K562 (cell line): ENCODE measurements around the gene TCF12.

Experiments used
- POLR2A ChIP-seq: fragments of 450-650 bp; conservative IDR thresholded peaks from 2 replicates; pipeline ENCODE4 v1.6.1; 2016
- TF ChIP-seq, protein P1 (sequence below), 3 experiments: IDR thresholded peaks in 2 of 3; conservative IDR thresholded peaks in 1 of 3; 2 replicates each; pipeline ENCODE4 v1.5.1; 2011 to 2012; ENCODE audit warnings: low read length in 3 of 3, mild to moderate bottlenecking in 3 of 3, control low read depth in 2 of 3, improper control_type of control experiment in 1 of 3, inconsistent platforms in 1 of 3, low read depth in 1 of 3, mixed read lengths in 1 of 3, moderate library complexity in 1 of 3; ENCODE audit not compliant: insufficient read depth in 2 of 3
- TF ChIP-seq, protein P2 (sequence below): fragments of 450-650 bp; IDR thresholded peaks from 2 replicates; pipeline ENCODE4 v1.6.1; 2016; ENCODE audit warnings: mild to moderate bottlenecking, moderate library complexity

- TF ChIP-seq, protein P1, sequence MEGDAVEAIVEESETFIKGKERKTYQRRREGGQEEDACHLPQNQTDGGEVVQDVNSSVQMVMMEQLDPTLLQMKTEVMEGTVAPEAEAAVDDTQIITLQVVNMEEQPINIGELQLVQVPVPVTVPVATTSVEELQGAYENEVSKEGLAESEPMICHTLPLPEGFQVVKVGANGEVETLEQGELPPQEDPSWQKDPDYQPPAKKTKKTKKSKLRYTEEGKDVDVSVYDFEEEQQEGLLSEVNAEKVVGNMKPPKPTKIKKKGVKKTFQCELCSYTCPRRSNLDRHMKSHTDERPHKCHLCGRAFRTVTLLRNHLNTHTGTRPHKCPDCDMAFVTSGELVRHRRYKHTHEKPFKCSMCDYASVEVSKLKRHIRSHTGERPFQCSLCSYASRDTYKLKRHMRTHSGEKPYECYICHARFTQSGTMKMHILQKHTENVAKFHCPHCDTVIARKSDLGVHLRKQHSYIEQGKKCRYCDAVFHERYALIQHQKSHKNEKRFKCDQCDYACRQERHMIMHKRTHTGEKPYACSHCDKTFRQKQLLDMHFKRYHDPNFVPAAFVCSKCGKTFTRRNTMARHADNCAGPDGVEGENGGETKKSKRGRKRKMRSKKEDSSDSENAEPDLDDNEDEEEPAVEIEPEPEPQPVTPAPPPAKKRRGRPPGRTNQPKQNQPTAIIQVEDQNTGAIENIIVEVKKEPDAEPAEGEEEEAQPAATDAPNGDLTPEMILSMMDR (IDR thresholded peaks at IDR 0.05 in 2 of 3, conservative IDR thresholded peaks at IDR 0.05 in 1 of 3; ENCODE audit: insufficient read depth in 2 of 3, low read depth in 1 of 3, low read length in 3 of 3): no peak
- TF ChIP-seq, protein P2, sequence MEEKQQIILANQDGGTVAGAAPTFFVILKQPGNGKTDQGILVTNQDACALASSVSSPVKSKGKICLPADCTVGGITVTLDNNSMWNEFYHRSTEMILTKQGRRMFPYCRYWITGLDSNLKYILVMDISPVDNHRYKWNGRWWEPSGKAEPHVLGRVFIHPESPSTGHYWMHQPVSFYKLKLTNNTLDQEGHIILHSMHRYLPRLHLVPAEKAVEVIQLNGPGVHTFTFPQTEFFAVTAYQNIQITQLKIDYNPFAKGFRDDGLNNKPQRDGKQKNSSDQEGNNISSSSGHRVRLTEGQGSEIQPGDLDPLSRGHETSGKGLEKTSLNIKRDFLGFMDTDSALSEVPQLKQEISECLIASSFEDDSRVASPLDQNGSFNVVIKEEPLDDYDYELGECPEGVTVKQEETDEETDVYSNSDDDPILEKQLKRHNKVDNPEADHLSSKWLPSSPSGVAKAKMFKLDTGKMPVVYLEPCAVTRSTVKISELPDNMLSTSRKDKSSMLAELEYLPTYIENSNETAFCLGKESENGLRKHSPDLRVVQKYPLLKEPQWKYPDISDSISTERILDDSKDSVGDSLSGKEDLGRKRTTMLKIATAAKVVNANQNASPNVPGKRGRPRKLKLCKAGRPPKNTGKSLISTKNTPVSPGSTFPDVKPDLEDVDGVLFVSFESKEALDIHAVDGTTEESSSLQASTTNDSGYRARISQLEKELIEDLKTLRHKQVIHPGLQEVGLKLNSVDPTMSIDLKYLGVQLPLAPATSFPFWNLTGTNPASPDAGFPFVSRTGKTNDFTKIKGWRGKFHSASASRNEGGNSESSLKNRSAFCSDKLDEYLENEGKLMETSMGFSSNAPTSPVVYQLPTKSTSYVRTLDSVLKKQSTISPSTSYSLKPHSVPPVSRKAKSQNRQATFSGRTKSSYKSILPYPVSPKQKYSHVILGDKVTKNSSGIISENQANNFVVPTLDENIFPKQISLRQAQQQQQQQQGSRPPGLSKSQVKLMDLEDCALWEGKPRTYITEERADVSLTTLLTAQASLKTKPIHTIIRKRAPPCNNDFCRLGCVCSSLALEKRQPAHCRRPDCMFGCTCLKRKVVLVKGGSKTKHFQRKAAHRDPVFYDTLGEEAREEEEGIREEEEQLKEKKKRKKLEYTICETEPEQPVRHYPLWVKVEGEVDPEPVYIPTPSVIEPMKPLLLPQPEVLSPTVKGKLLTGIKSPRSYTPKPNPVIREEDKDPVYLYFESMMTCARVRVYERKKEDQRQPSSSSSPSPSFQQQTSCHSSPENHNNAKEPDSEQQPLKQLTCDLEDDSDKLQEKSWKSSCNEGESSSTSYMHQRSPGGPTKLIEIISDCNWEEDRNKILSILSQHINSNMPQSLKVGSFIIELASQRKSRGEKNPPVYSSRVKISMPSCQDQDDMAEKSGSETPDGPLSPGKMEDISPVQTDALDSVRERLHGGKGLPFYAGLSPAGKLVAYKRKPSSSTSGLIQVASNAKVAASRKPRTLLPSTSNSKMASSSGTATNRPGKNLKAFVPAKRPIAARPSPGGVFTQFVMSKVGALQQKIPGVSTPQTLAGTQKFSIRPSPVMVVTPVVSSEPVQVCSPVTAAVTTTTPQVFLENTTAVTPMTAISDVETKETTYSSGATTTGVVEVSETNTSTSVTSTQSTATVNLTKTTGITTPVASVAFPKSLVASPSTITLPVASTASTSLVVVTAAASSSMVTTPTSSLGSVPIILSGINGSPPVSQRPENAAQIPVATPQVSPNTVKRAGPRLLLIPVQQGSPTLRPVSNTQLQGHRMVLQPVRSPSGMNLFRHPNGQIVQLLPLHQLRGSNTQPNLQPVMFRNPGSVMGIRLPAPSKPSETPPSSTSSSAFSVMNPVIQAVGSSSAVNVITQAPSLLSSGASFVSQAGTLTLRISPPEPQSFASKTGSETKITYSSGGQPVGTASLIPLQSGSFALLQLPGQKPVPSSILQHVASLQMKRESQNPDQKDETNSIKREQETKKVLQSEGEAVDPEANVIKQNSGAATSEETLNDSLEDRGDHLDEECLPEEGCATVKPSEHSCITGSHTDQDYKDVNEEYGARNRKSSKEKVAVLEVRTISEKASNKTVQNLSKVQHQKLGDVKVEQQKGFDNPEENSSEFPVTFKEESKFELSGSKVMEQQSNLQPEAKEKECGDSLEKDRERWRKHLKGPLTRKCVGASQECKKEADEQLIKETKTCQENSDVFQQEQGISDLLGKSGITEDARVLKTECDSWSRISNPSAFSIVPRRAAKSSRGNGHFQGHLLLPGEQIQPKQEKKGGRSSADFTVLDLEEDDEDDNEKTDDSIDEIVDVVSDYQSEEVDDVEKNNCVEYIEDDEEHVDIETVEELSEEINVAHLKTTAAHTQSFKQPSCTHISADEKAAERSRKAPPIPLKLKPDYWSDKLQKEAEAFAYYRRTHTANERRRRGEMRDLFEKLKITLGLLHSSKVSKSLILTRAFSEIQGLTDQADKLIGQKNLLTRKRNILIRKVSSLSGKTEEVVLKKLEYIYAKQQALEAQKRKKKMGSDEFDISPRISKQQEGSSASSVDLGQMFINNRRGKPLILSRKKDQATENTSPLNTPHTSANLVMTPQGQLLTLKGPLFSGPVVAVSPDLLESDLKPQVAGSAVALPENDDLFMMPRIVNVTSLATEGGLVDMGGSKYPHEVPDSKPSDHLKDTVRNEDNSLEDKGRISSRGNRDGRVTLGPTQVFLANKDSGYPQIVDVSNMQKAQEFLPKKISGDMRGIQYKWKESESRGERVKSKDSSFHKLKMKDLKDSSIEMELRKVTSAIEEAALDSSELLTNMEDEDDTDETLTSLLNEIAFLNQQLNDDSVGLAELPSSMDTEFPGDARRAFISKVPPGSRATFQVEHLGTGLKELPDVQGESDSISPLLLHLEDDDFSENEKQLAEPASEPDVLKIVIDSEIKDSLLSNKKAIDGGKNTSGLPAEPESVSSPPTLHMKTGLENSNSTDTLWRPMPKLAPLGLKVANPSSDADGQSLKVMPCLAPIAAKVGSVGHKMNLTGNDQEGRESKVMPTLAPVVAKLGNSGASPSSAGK: no peak
- TF ChIP-seq POLR2A: no peak
Observed at GRCh38 chr15:57201578-57201977, 283.1 kb downstream of the TCF12 start.
